GM18907 (cell line): ENCODE measurements around the gene KIAA1217.
"Not testable (repeated sequence)": the region's sequence is repeated elsewhere in the genome, so short reads cannot be mapped to it uniquely, and the experiment has no call there.

ENCODE experiments used
- ATAC-seq: cut with Tn5 transposase; IDR thresholded peaks from one replicate; pipeline ENCODE4 v1.9.1; 2021; ENCODE audit warnings: mild to moderate bottlenecking, moderate library complexity; ENCODE audit not compliant: unreplicated experiment

Gene KIAA1217

DNA sequence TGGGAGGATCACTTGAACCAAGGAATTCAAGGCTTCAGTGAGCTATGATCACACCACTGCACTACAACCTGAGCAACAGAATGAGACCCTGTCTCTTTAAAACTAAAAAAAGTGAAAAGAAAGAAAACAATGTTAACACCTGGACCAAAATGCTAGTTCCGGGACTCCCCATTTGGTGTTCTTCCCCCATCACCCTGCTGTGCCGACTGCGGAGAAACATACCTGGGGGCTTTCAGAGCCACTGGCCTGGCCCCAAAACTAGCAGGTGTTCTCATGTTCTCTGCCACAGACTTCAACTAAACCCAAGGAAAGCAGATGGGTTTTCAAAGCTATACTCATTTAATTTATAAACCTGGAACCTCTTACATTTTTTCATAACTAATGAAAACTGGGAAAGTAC lies 250.9 kb downstream of the KIAA1217 start:
- ATAC-seq: no peak

GRCh38 chr10:24462291-24462813 lies 253.4 kb downstream of the KIAA1217 start:
- no peak for ATAC-seq

DNA sequence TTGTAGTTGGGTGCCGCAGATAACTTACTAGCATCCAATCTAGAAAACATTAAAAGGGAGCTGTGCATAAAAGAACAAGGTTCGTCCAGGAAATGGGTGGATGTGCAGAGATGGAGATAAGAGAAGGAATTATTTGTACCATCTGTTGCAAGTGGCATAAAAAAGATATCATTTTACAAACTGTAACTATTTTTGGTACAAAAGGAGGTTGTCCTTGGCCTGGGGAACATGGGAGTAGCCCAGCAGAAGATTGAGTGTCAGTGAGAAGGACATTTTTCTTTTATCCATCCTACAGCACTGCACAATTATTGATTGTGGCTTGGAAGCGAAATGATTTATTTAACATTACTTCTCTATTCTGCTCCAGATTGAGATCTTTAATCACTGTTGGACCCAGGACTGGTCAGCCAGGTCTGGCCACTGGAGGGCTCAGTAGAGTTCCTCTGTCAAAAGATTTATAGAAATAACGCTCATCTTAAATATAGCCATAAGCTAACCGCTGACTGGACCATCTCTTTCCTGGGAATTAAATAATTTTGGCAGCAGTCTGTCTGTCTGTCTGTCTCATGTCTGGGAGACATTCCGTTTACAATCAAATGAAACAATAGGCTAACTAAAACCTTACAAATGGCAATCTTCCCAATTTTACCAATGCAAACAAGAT lies 254.1 kb downstream of the KIAA1217 start:
- no peak for ATAC-seq

GRCh38 chr10:24463611-24464426 lies 254.9 kb downstream of the KIAA1217 start:
- peak; percentile 68 for ATAC-seq

GRCh38 chr10:24465124-24465874 lies 256.4 kb downstream of the KIAA1217 start:
- no peak for ATAC-seq

GRCh38 chr10:24465891-24466818 lies 257.2 kb downstream of the KIAA1217 start:
- peak; percentile 76 for ATAC-seq

GRCh38 chr10:24467136-24467535 lies 258.2 kb downstream of the KIAA1217 start:
- ATAC-seq: no peak

- no peak for ATAC-seq
Measured at GRCh38 chr10:24467605-24468004, 258.7 kb downstream of the KIAA1217 start.

DNA sequence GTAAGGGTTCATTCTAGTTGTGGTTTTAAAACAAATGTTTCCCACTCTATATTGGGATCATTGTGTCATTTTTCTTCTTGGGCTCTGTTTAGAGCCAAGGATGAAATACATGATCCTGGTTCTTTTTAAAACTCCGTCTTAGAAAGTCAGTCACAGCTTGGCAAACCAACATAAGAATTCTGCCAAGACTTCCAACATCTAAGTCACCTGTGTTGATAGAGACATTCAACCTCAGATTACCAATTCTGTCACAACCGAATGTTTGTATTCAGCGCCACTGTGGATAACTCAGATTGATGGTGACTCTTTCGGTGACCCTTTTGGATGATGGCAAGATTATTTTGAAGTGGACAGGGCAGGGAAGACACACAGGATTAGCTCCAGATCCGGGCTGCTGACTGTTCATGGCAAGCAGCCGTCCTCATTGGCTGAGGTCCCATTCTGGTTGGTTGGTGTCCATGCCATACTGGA lies 259.4 kb downstream of the KIAA1217 start:
- no peak for ATAC-seq

DNA sequence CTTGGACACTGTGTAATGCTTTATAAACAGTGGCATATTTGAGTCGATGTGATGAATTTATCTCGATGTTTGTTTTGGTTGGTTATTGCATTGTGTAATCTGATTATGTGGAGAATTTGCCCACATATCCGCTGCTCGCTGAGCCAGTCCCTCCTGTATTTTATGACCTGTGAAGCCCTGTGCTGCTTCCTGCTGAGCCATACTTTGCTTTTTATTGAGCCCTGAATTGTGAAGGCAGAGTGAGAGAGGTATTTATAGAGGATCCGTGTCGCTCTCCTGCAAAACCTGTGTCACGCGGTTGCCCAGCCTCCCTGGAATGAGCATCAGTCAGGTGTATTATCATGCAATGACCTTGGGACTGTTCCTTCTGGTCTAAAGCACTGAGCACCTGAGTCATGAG lies 261.1 kb downstream of the KIAA1217 start:
- no peak for ATAC-seq

GRCh38 chr10:24475598-24475997 lies 266.7 kb downstream of the KIAA1217 start:
- no peak for ATAC-seq

GRCh38 chr10:24476913-24477701 lies 268.2 kb downstream of the KIAA1217 start:
- no peak for ATAC-seq

GRCh38 chr10:24477915-24478314 lies 269.0 kb downstream of the KIAA1217 start:
- ATAC-seq: no peak

- no peak for ATAC-seq
Measured at GRCh38 chr10:24479806-24480205, 270.9 kb downstream of the KIAA1217 start.

DNA sequence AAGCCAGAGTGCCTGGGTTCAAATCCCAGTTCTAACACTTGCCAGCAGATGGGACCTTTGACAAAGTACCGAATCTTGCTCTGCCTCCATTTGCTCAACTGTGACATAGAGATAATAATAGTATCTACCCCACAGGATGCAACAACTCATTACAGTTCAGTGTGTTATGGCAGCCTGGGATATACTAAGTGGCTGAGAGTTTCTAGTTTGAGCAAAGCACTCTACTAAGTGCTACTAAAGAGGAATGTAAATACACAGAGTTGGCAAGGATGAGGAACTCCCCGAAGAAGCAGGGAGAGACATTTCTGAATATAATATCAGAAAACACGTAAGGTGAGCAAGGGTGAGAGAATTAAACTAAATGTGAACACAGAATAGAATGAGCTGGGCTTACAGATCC lies 271.5 kb downstream of the KIAA1217 start:
- no peak for ATAC-seq

- ATAC-seq: no peak
Measured at GRCh38 chr10:24481241-24481640, 272.3 kb downstream of the KIAA1217 start.

- not testable (repeated sequence) for ATAC-seq
Measured at GRCh38 chr10:24482713-24483112, 273.8 kb downstream of the KIAA1217 start.

GRCh38 chr10:24483701-24484100 lies 274.8 kb downstream of the KIAA1217 start:
- peak; percentile 59 for ATAC-seq

DNA sequence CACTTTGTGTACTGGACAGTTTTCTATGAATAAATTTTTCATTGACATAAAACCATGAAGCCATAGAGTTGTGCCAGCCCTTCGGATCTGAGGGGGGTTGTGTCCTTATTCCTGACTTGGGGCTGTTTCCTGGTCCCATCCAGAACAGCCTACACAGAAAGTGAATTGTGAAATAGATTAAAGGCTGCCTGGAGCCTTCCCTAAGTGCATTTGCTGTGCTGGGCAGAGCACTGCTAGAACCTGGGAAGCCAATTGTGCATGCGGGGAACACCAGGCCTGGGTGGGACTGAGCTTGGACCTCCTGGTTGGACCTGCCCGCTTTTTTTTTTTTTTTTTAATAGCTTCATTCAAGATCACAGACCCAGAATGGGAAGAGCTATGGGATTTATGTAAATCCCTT lies 275.8 kb downstream of the KIAA1217 start:
- ATAC-seq: no peak
